Neural cell (in vitro differentiated cells): ENCODE results near the gene LARGE1.

Source experiments
- CTCF ChIP-seq: fragments of 450-650 bp; IDR thresholded peaks from 2 replicates; pipeline ENCODE4 v1.5.1; 2014; ENCODE audit warnings: antibody characterized with exemption, mild to moderate bottlenecking, moderate library complexity; ENCODE audit not compliant: poor library complexity, severe bottlenecking
- EP300 ChIP-seq: fragments of 450-650 bp; conservative IDR thresholded peaks from 2 replicates; pipeline ENCODE4 v1.6.1; 2014; ENCODE audit warnings: antibody characterized with exemption, mild to moderate bottlenecking, moderate library complexity; ENCODE audit not compliant: poor library complexity, severe bottlenecking
- EZH2 ChIP-seq: fragments of 200-600, 300-800 bp; shearing (Covaris generic), sonication (generic); IDR thresholded peaks from 2 replicates; pipeline ENCODE4 v1.6.1; 2014; ENCODE audit warnings: antibody characterized with exemption, low read length, borderline replicate concordance, mild to moderate bottlenecking; ENCODE audit not compliant: insufficient read depth, poor library complexity, severe bottlenecking
- POLR2AphosphoS5 ChIP-seq: IDR thresholded peaks from 2 replicates; pipeline ENCODE4 v1.6.1; 2012
- RAD21 ChIP-seq: fragments of 450-650 bp; conservative IDR thresholded peaks from 2 replicates; pipeline ENCODE4 v1.6.1; 2014; ENCODE audit warnings: antibody characterized with exemption, mild to moderate bottlenecking, moderate library complexity
- REST ChIP-seq: IDR thresholded peaks from 2 replicates; pipeline ENCODE4 v1.6.1; 2012; ENCODE audit warnings: borderline replicate concordance
- TAF1 ChIP-seq: IDR thresholded peaks from 2 replicates; pipeline ENCODE4 v1.6.1; 2012; ENCODE audit warnings: low read depth

- TF ChIP-seq CTCF (no peak), POLR2AphosphoS5 (no peak), RAD21 (no peak), TAF1 (no peak), REST (no peak), EZH2 (no peak), EP300 (no peak)
Observed at GRCh38 chr22:33431300-33431699, 489.0 kb downstream of the LARGE1 start.
